Activated naive CD4-positive, alpha-beta T cell treated with anti-CD3 and anti-CD28 coated beads, Interleukin-2, amount 50 U/mL, for 16 hours (primary cell): ENCODE measurements around the gene DIP2C.

Experiments used
- DNase-seq: peaks from one replicate; pipeline ENCODE4 v3.0.0-alpha.2; 2020

DIP2C gene

GRCh38 chr10:623477-624311, 65.8 kb downstream of the DIP2C start:
- DNase-seq = no peak

DNA sequence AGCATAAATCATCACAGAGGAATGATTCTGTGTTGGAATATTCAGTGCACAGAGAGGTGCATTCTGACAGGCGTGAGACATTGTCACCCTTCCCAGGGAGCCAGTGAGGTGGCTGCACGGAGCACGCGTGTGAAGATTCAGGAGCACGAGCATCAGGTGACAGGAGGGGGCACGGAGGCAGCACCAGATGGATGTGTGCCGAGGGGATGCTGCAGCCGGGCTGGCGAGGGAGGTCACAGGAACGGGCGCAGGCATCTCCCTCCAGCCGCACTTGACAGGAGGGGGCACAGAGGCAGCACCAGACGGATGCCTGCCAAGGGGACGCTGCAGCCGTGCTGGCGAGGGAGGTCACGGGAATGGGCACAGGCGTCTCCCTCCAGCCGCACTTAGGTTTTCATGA, 66.5 kb downstream of the DIP2C start:
- DNase-seq = no peak

DNA sequence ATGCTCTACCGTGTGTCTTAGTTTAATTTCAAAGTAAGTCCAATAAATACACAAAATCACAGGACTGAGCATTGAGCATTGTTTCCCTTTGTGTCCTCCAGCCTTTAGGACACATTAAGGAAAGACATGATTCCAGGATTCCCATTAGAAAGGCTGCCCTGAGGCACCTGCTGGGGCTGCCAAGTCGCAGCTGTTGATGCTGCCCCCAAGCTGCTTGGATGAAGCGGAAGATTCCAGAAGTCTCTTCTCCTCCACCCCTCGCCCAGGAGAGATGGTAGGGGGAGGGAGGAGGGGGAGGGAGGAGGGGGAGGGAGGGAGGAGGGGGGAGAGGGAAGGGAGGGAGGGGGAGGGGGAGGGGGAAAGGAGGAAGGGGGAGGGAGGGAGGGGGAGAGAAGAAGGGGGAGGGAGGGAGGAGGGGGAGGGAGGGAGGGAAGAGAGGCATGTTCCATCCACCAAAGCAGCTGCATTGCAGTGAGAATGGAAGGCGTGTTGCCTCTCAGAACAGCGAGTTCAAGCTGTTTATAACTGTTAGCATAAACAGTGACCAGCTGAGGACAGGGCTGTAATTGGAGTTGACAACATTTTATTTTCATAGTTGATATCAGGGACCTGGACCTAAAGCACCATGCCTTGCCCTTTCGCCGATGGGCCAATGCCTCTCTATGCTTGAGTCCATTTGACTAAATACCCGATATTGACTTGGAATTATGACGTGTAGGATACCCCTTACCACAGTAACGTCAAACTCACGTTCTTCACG, 67.3 kb downstream of the DIP2C start:
- no peak for DNase-seq

DNA sequence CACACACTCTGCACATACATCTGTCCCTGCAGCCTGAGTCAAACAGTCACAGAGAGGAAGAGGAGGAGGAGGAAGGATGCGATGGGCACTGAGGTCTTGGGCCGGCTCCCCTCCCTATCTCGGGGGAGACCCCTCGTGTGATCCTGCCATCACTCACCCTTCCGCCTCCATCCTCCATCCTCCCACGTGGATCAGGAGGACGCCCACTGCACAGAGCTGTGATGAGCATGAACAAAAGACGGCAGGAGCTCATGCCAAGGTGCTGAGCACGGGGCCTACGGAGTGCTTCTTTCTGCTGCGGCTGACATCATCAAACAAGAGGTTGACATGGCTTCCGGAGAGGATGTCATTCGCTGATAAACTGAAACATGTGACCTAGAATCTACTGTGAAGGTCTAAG, 68.0 kb downstream of the DIP2C start:
- DNase-seq = no peak

- DNase-seq = no peak
These were observed 68.5 kb downstream of the DIP2C start for GRCh38 chr10:620971-621370.

GRCh38 chr10:620417-620816, 69.1 kb downstream of the DIP2C start:
- no peak for DNase-seq

- no peak for DNase-seq
These were observed 69.8 kb downstream of the DIP2C start for GRCh38 chr10:619710-620109.

DNA sequence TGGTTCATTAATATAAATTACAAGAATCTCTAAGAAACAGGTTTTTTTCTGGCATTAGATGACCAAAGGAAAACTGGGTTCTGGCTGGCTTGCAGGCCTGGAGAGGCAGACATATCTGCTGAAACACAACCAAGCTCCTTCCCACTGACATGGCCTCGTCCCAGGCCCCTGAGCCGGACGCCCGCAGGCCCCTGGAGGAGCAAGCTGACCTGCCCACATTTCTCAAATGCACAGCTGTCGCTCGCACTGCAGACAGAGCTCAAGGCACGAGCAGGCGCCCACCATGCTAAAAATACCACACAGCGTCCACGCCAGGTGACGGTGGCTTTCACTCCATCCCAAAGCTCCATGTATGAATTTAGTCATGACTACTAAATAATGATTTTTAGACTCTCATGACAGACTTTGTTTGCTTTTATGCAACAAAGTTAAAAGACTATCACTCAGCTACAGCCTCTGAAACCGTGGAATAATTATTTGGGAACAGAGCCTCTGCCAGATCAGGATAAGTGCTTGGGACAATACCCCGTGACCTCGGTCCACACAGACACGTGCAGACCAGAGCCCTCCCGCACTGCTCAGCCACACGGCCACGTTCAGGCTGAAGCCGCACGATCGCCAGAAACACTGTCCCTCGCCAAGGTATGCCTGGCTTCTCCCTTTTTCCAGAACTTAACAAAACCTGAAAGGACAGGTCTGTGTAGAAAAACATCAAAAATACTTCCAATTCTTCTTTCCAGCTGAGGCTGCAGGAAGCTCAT, 71.1 kb downstream of the DIP2C start:
- DNase-seq = no peak

DNA sequence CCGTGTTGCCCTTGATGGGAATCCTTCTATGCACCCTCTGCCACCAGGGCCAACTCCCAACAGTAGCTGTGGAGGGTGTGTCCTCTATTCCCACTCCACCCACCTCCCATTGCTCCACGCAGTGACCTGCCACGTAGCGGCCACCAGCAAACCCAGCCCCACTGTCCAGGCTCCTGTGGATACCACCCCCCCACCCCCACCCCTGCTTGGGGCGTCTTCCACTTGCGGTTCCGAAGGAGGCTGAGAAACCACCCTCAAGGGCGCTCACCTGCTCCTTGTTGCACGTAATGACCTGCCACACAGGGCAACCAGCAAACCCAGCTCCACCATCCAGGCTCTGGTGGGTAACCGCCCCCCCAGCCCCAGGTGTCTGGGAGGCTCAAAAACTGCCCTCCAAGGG, 72.0 kb downstream of the DIP2C start:
- DNase-seq = no peak

DNA sequence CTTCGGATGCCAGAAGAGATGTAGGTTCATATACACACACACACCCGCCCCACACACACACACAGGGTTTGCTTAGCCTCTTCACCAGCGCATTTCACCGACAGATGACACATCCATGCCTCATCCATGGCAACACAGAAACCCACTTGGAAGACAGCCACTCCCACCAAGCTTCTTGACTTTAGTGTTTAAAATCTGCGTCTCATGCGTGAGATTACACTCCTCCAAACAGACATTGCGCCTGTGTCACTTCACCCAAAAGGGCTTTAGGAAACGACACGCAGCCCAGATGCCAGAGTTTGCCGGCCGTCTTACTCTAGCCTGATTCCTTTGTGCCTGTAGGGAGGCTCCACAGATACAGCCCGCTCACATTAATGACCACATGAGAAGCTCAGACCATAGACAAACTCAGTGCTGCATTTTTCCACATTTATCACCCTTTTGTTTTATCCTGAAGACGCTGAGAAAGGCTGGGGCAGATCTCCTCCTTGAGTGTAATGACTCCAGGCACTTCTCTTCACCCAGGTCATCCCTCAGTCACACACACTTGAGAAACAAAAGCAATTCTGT, 73.8 kb downstream of the DIP2C start:
- DNase-seq = no peak

- no peak for DNase-seq
These were observed 74.5 kb downstream of the DIP2C start for GRCh38 chr10:614790-615582.

DNA sequence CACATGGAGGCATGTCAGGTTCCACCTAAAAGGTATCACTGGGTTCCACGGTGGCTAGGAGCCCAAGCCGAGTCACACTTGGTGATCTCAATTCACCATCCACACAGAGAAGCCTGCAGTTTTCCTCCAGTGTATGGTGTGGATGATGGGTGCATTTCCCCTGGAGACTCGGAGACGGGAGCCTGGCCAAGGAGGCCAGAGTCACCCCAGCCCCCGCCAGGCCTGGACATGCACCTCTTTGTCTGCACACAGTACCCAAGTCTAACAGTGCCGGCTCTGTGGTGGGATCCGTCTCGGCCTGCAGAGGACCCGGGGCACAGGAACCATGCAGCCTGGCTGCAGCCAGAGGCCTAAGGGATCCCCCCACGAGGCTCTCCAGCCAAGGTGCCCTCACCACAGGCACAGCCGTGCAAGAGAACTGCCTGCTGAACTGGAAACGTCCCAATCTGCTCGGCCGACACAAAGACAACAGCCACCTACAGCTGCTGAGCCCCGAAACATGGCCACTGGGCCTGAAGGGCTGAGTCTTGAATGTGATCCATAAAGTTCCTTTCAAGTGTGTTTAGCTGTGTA, 75.2 kb downstream of the DIP2C start:
- no peak for DNase-seq

GRCh38 chr10:613271-614138, 76.0 kb downstream of the DIP2C start:
- DNase-seq = no peak

- DNase-seq = no peak
These were observed 76.8 kb downstream of the DIP2C start for GRCh38 chr10:612696-613095.

- peak; percentile 58 for DNase-seq
These were observed 78.7 kb downstream of the DIP2C start for GRCh38 chr10:610642-611305.

DNA sequence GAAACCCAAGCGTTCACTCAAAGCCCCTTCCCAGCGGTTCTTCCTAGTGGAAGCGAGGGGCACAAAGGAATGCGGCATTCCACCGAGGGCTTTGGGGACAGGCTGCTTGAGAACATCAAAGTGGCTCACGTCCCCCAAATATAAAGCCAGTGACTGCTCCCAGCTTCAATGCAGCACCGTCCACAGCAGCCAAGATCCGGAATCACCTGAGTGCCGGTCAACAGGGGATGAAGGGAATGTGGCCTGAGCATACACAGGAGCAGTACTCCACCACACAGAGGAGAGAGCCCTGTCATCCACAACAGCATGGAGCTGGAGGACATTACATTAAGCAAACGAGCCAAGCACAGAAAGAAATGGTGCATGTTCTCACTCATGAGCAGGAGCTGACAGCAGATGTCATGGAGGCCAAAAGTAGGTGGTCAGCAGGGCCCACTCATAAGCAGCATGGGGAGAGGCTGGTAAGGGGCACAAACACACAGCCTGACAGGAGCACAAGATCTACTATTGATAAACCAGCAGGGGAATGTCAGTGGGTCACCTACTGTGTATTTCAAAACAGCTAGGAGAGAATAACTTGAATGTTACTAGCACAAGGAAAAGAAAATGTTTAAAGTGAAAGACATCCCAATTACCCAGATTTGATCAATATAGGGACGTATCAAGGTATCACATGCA, 79.5 kb downstream of the DIP2C start:
- no peak for DNase-seq

- DNase-seq = no peak
These were observed 80.2 kb downstream of the DIP2C start for GRCh38 chr10:609262-609658.

DNA sequence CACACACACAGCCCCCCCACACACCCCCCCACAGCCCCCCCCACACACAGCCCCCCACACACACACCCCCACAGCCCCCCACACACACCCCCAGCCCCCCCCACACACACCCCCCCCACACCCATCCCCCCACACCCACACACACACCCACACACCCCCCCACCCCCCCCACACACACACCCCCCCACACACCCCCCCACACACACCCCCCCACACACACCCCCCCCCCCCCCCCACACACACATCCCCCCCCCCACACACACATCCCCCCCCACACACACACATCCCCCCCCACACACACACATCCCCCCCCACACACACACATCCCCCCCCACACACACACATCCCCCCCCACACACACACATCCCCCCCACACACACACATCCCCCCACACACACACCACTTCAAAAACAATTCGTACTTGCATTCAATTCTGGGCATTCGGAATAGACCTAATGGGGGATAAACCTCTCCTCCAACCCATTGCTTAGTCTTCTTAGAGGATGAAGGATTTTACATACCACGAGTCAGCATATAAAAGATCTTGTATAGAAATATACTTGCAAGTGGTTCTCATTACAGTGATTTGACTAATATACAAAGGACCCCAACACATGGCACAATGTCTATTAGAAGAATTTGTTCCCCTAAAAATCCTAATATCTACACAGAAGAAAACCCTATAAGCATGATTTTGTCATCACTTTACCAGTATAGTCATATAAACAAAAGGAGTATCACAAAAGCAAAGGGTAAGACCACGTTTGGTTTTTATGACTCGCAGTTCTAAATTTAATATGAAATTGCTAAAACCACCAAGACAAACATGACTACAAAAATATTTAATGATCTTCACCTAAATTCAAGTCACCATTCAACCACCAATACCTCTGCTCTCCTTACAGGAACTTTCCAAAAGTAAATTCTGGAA, 80.9 kb downstream of the DIP2C start:
- no peak for DNase-seq
